Stomach (tissue), 4 donors: ENCODE measurements around the gene PTGIR.

Experiments used
- EP300 ChIP-seq: sonication (generic); formaldehyde crosslinking; IDR thresholded peaks from one replicate; pipeline ENCODE4 v1.6.1; 2017; ENCODE audit warnings: antibody characterized with exemption
- POLR2A ChIP-seq, 4 donors: fragments of 450-650 bp; IDR thresholded peaks; one replicate each; pipeline ENCODE4 v1.6.1; 2016; ENCODE audit warnings: antibody characterized with exemption in 4 of 4, control low read depth in 2 of 4, mild to moderate bottlenecking in 1 of 4, moderate library complexity in 1 of 4
- POLR2AphosphoS5 ChIP-seq, 3 donors: sonication (generic); formaldehyde crosslinking; IDR thresholded peaks; one replicate each; pipeline ENCODE4 v1.6.1; 2016; ENCODE audit warnings: antibody characterized with exemption in 3 of 3
- TF ChIP-seq, protein P1 (sequence below), 7 experiments: fragments of 450-650 bp in 4 of 7; fragments of 200-600 bp in 3 of 7; sonication (generic) in 3 of 7; IDR thresholded peaks; one replicate each; pipeline ENCODE4 v1.5.1; 2016 to 2019; ENCODE audit warnings: antibody characterized with exemption in 7 of 7, control low read depth in 2 of 7, mild to moderate bottlenecking in 1 of 7

DNA sequence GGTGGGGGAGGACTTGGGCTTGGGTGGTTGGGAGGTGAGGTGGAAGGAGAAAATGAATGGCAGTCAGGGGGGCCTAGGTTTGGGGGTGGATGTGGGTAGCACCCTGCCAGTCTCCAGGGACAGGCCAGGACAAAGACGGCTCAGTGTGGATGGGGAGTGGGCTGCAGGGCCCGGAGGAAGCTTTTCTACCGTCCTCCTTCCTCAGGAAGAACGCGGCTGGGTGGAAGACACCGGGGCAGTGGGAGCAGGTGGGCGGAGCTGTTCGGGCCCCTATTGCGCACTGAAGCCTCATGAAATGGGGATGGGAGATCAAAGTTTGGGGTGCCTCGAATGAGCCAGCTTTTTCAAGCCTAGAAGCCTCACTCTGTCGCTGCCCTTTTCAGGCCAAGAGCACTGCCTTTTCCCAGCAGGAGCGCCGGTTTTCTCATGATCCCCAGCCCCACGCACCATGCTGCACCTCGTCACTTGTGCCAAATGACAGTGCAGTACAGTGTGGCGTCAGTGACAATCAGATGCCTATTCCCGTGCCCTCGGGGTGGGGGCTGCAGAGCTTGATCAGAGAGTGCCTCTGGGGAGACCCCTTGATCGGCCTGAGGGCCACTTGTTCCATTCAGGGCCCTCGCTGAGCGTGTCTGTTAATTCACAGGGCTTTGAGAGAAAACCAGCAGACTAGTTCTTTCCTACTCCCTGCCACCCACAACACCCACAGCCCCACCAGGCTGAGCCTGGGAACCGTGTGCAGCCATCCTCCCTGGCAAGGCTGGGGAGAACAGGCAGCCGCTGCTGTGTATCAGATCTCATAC is 22.3 kb downstream of the PTGIR start:
- TF ChIP-seq, protein P1, sequence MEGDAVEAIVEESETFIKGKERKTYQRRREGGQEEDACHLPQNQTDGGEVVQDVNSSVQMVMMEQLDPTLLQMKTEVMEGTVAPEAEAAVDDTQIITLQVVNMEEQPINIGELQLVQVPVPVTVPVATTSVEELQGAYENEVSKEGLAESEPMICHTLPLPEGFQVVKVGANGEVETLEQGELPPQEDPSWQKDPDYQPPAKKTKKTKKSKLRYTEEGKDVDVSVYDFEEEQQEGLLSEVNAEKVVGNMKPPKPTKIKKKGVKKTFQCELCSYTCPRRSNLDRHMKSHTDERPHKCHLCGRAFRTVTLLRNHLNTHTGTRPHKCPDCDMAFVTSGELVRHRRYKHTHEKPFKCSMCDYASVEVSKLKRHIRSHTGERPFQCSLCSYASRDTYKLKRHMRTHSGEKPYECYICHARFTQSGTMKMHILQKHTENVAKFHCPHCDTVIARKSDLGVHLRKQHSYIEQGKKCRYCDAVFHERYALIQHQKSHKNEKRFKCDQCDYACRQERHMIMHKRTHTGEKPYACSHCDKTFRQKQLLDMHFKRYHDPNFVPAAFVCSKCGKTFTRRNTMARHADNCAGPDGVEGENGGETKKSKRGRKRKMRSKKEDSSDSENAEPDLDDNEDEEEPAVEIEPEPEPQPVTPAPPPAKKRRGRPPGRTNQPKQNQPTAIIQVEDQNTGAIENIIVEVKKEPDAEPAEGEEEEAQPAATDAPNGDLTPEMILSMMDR (IDR thresholded peaks at IDR 0.05): no peak
- TF ChIP-seq POLR2AphosphoS5 (IDR thresholded peaks at IDR 0.05): no peak
- TF ChIP-seq POLR2A (IDR thresholded peaks at IDR 0.05): no peak
- TF ChIP-seq EP300: no peak
